ENCODE data around the gene ETV6.
A peak's percentile ranks its signal among the peaks of the same experiment; 100 is the strongest.

ETV6 gene

GRCh38 chr12:11767029-11767724, 117.7 kb downstream of the ETV6 start:
- Mint-ChIP-seq H3K36me3 (peaks cover 15% of the 10 kb centered on the region), H3K27me3 (no peaks in the 10 kb centered on the region), H3K9me3 (no peaks in the 10 kb centered on the region), H3K27ac (peak overlapping the region; percentile 94), H3K4me1 (peaks cover 82% of the 10 kb centered on the region), H3K4me3 (peak overlapping the region; percentile 76)

- Mint-ChIP-seq H3K27ac (no peak overlapping the region), H3K36me3 (peaks cover 18% of the 10 kb centered on the region), H3K4me3 (no peak overlapping the region), H3K4me1 (peaks cover 82% of the 10 kb centered on the region), H3K27me3 (no peaks in the 10 kb centered on the region), H3K9me3 (no peaks in the 10 kb centered on the region)
These were observed 118.3 kb downstream of the ETV6 start for GRCh38 chr12:11767798-11768197.

- Mint-ChIP-seq H3K27ac (no peak overlapping the region), H3K27me3 (no peaks in the 10 kb centered on the region)
These were observed 118.9 kb downstream of the ETV6 start for GRCh38 chr12:11768233-11768965.

GRCh38 chr12:11769723-11770514, 120.4 kb downstream of the ETV6 start:
- Mint-ChIP-seq H3K4me3 (no peak overlapping the region), H3K4me1 (peaks cover 77% of the 10 kb centered on the region), H3K27me3 (no peaks in the 10 kb centered on the region), H3K9me3 (no peaks in the 10 kb centered on the region), H3K27ac (no peak overlapping the region), H3K36me3 (peaks cover 17% of the 10 kb centered on the region)

More at GRCh38 chr12:11768233-11768965, 118.9 kb downstream of the ETV6 start:
- no peak overlapping the region for H3K4me3 Mint-ChIP-seq
- peaks cover 18% of the 10 kb centered on the region for H3K36me3 Mint-ChIP-seq
- H3K9me3 Mint-ChIP-seq = no peaks in the 10 kb centered on the region
- H3K4me1 Mint-ChIP-seq = peaks cover 78% of the 10 kb centered on the region

- Mint-ChIP-seq H3K9me3 (no peaks in the 10 kb centered on the region), H3K27me3 (no peaks in the 10 kb centered on the region), H3K27ac (no peak overlapping the region), H3K36me3 (peaks cover 15% of the 10 kb centered on the region), H3K4me1 (peaks cover 65% of the 10 kb centered on the region), H3K4me3 (peak overlapping the region; percentile 7)
These were observed 121.9 kb downstream of the ETV6 start for GRCh38 chr12:11771356-11771755.

GRCh38 chr12:11771895-11772502, 122.5 kb downstream of the ETV6 start:
- peak overlapping the region; percentile 7 for H3K4me3 Mint-ChIP-seq
- peak overlapping the region; percentile 88 for H3K27ac Mint-ChIP-seq

GRCh38 chr12:11773889-11774677, 124.6 kb downstream of the ETV6 start:
- Mint-ChIP-seq H3K36me3 (peaks cover 17% of the 10 kb centered on the region), H3K27ac (peak overlapping the region; percentile 2)

More at GRCh38 chr12:11771895-11772502, 122.5 kb downstream of the ETV6 start:
- no peaks in the 10 kb centered on the region for H3K9me3 Mint-ChIP-seq
- no peaks in the 10 kb centered on the region for H3K27me3 Mint-ChIP-seq
- peaks cover 15% of the 10 kb centered on the region for H3K36me3 Mint-ChIP-seq
- H3K4me1 Mint-ChIP-seq = peaks cover 58% of the 10 kb centered on the region

GRCh38 chr12:11774821-11775220, 125.3 kb downstream of the ETV6 start:
- no peaks in the 10 kb centered on the region for H3K27me3 Mint-ChIP-seq
- H3K36me3 Mint-ChIP-seq = peaks cover 10% of the 10 kb centered on the region
- no peak overlapping the region for H3K4me3 Mint-ChIP-seq
- peaks cover 63% of the 10 kb centered on the region for H3K4me1 Mint-ChIP-seq
- H3K27ac Mint-ChIP-seq = no peak overlapping the region
- H3K9me3 Mint-ChIP-seq = no peaks in the 10 kb centered on the region

More at GRCh38 chr12:11773889-11774677, 124.6 kb downstream of the ETV6 start:
- Mint-ChIP-seq H3K27me3 (no peaks in the 10 kb centered on the region), H3K9me3 (no peaks in the 10 kb centered on the region), H3K4me3 (no peak overlapping the region), H3K4me1 (peaks cover 64% of the 10 kb centered on the region)

- Mint-ChIP-seq H3K9me3 (no peaks in the 10 kb centered on the region), H3K4me1 (peaks cover 66% of the 10 kb centered on the region), H3K36me3 (peaks cover 8% of the 10 kb centered on the region), H3K4me3 (no peak overlapping the region), H3K27ac (no peak overlapping the region), H3K27me3 (no peaks in the 10 kb centered on the region)
These were observed 126.8 kb downstream of the ETV6 start for GRCh38 chr12:11776316-11776715.

GRCh38 chr12:11777451-11777850, 128.0 kb downstream of the ETV6 start:
- Mint-ChIP-seq H3K27ac (no peak overlapping the region), H3K36me3 (peaks cover 2% of the 10 kb centered on the region), H3K4me1 (peaks cover 60% of the 10 kb centered on the region), H3K27me3 (no peaks in the 10 kb centered on the region), H3K9me3 (no peaks in the 10 kb centered on the region), H3K4me3 (no peak overlapping the region)

GRCh38 chr12:11777962-11778361, 128.5 kb downstream of the ETV6 start:
- Mint-ChIP-seq H3K27ac (no peak overlapping the region), H3K27me3 (no peaks in the 10 kb centered on the region), H3K4me1 (peaks cover 62% of the 10 kb centered on the region), H3K36me3 (peaks cover 4% of the 10 kb centered on the region), H3K4me3 (no peak overlapping the region), H3K9me3 (no peaks in the 10 kb centered on the region)

- peak overlapping the region; percentile 18 for H3K27ac Mint-ChIP-seq
- H3K4me1 Mint-ChIP-seq = peaks cover 62% of the 10 kb centered on the region
- no peaks in the 10 kb centered on the region for H3K27me3 Mint-ChIP-seq
- no peak overlapping the region for H3K4me3 Mint-ChIP-seq
- H3K36me3 Mint-ChIP-seq = peaks cover 11% of the 10 kb centered on the region
- H3K9me3 Mint-ChIP-seq = no peaks in the 10 kb centered on the region
These were observed 129.5 kb downstream of the ETV6 start for GRCh38 chr12:11778713-11779685.

GRCh38 chr12:11780521-11781101, 131.1 kb downstream of the ETV6 start:
- Mint-ChIP-seq H3K9me3 (no peaks in the 10 kb centered on the region), H3K4me3 (no peak overlapping the region), H3K27me3 (no peaks in the 10 kb centered on the region), H3K4me1 (peaks cover 62% of the 10 kb centered on the region), H3K36me3 (peaks cover 12% of the 10 kb centered on the region), H3K27ac (no peak overlapping the region)

Data from activated naive CD4-positive, alpha-beta T cell treated with anti-CD3 and anti-CD28 coated beads, Interleukin-2, amount 50 U/mL, for 24 hours (primary cell).